ENCODE measurements around the gene AKAP11.

Gene AKAP11

DNA sequence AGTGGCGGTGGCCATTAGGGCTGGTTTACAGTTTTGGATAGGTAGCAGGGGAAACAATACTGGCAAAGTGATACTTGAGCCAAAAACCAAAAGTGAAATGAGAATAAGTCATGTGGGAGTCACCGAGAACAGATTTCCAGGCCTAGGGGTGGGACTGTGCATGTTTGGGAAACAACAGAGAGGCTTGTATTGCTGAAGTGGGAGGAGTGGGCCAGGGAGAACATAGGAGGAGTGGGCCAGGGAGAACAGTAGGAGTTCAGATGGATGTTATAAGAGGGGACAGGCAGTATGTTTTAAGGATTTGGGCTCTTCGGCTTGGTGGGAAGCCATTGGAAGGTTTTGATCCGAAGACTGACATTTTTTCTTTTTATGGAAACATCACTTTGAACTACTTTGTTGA is 35.5 kb downstream of the AKAP11 start:
- no peak for DNase-seq (ENCODE audit: low read depth)
- no peak overlapping the region for H3K4me3 ChIP-seq (ENCODE audit: low read depth, low read length)
- TF ChIP-seq, protein P1, sequence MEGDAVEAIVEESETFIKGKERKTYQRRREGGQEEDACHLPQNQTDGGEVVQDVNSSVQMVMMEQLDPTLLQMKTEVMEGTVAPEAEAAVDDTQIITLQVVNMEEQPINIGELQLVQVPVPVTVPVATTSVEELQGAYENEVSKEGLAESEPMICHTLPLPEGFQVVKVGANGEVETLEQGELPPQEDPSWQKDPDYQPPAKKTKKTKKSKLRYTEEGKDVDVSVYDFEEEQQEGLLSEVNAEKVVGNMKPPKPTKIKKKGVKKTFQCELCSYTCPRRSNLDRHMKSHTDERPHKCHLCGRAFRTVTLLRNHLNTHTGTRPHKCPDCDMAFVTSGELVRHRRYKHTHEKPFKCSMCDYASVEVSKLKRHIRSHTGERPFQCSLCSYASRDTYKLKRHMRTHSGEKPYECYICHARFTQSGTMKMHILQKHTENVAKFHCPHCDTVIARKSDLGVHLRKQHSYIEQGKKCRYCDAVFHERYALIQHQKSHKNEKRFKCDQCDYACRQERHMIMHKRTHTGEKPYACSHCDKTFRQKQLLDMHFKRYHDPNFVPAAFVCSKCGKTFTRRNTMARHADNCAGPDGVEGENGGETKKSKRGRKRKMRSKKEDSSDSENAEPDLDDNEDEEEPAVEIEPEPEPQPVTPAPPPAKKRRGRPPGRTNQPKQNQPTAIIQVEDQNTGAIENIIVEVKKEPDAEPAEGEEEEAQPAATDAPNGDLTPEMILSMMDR (conservative IDR thresholded peaks at IDR 0.05; ENCODE audit: low read depth, low read length), result no peak

DNA sequence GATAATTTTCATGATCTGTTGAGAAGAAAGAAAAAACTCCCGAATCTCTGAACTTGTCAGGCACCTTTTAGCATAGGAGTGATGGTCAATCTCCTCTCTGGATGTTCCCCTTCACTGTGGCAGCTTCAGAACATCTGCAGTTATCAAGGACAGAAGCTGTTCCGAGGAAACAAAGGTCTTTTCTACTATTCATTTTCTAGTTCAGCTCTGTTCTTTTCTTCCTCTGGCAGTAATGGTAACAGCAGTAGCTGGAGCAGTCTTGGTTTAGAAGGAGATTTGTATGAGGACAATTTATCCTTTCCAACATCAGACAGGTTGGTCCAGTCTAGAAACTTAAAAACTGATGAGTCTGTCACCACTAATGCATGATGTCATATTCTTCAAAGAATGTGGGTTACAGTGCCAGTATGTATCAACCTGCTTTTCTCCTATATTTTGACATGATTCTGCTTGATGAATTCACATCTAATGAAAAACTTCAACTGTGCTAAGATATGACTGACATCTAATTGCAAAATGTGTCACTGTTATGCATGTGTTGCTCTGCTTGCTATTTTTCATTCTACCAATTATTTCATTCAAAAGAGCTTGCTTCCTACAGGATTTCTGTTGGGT is 41.0 kb downstream of the AKAP11 start:
- DNase-seq (ENCODE audit: low read depth), result no peak
- TF ChIP-seq, protein P1 (conservative IDR thresholded peaks at IDR 0.05; ENCODE audit: low read depth, low read length), result no peak
- H3K4me3 ChIP-seq (ENCODE audit: low read depth, low read length), result no peak overlapping the region

DNA sequence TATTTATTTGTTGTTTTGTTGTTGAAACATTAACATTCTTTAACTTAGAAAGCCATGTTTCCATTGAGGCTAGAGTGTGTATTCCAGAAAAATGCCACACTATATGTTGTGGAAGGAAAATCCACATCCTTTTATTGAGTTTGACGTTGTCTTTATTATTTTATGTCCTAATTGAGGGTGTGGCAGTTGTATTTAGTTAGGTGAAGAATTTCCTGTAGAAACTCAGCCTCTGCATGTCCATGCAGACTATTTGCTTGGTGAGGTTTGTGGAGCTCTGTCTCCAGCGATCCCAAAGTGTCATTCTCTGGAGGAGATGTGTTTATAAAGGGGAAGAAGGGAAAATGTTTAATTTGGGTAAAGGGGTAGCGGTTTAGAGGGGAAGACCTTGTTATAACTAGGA is 46.6 kb downstream of the AKAP11 start:
- TF ChIP-seq, protein P1 (conservative IDR thresholded peaks at IDR 0.05; ENCODE audit: low read depth, low read length), result no peak
- DNase-seq (ENCODE audit: low read depth), result no peak
- H3K4me3 ChIP-seq (ENCODE audit: low read depth, low read length), result no peak overlapping the region

DNA sequence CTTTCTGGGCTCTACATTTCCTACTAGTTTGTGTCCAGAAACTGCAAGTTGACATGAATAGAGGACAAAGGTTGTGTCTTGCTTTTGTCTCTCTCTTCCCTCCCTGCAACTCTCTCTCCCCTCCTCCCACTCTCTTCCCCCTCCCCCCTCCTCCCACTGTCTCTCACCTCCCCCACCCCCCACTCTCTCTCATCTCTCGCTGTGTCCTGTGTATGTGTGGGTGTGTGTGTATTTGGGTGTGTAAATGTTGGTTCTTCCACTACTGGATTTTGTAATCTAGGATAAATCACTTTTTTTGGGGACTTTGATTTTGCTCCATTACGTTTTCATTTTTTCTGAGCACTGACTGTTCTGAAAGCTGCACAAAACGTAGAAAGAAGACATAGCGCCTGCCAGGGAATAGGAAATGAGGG is 48.4 kb downstream of the AKAP11 start:
- TF ChIP-seq, protein P1 (conservative IDR thresholded peaks at IDR 0.05; ENCODE audit: low read depth, low read length), result no peak
- DNase-seq (ENCODE audit: low read depth), result no peak
- no peak overlapping the region for H3K4me3 ChIP-seq (ENCODE audit: low read depth, low read length)

DNA sequence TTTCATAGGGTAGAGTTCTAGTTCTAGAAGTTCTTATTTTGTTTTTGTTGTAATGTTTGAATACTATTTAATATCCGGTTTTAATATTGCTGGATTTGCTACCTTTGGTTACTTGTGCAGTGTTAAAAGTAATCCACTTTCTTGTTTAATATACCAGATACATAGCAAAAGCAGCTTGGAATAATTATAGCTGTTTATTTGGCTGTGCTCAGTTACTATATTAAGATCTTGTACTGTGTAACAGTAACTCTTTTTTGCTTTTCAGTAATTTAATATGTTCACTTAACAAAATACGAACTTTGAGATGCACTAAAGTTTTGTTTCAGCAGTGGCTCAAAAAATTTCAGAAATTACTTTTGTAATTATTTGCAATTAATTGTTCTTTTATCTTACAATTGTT is 50.9 kb downstream of the AKAP11 start:
- TF ChIP-seq, protein P1 (conservative IDR thresholded peaks at IDR 0.05; ENCODE audit: low read depth, low read length), result no peak
- no peak for DNase-seq (ENCODE audit: low read depth)
- no peak overlapping the region for H3K4me3 ChIP-seq (ENCODE audit: low read depth, low read length)

DNA sequence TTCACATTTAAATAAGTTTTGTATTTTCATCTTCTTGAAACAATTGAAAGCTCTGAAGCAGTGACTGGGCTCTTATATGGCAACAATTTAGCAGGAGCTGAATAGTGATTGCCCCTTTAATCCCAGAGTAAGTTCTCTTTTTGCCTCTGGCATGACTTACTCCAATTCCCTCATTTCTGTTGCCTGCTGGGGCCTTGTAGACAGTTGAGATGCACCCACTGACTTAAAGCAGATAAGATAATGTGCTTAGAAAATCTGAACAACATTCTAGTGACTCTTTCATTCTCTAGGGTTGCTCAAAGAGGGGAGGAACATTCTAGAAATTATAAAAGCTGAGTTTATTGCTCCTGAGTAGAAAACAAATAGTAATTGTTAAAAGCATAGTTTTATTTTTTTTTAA is 52.8 kb downstream of the AKAP11 start:
- no peak for DNase-seq (ENCODE audit: low read depth)
- H3K4me3 ChIP-seq (ENCODE audit: low read depth, low read length), result no peak overlapping the region
- TF ChIP-seq, protein P1 (conservative IDR thresholded peaks at IDR 0.05; ENCODE audit: low read depth, low read length), result no peak

DNA sequence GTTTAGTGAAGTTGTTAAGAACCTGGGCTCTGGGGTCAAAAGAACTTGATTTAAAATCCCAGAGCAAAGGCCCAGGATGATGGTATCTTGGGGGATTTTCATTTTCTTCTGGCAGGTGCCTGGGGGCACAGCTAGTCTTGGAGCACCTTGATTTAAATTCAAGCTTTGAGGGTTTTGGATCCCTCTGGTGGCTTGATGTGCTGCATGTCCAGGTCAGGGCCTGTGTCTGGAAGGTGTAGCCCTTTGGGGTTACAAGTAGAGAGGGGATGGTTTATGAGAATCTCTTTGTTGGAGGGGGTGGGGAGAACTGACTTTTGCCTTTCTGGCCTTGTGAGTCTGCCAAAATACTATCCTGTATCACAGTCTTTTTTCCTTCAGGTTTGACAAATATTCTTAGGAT is 55.8 kb downstream of the AKAP11 start:
- H3K4me3 ChIP-seq (ENCODE audit: low read depth, low read length), result no peak overlapping the region

More for the DNA sequence above, 55.8 kb downstream of the AKAP11 start:
- DNase-seq (ENCODE audit: low read depth), result no peak
- TF ChIP-seq, protein P1 (conservative IDR thresholded peaks at IDR 0.05; ENCODE audit: low read depth, low read length), result no peak

Data from choroid plexus epithelial cell (primary cell).